ENCODE measurements around the gene SLC16A7. TPM values are rescaled to one million over a fixed set of nuclear protein-coding genes. Genes with fewer than 3 reads are reported as not detected.
"Not testable (repeated sequence)": the region's sequence is repeated elsewhere in the genome, so short reads cannot be mapped to it uniquely, and the experiment has no call there.

SLC16A7 gene
- total RNA-seq (2014; rRNA removed; shearing (Covaris generic)) = 10.8 and 21.9 TPM in 2 replicates

- DNase-seq (ENCODE audit: low spot score) = peak; percentile 91
Observed at GRCh38 chr12:59595883-59596540, at the start of gene SLC16A7. Gene SLC16A7 (plus strand): TSS chr12:59596029. CDS start chr12:59704802, 108,773 bp downstream.

DNA sequence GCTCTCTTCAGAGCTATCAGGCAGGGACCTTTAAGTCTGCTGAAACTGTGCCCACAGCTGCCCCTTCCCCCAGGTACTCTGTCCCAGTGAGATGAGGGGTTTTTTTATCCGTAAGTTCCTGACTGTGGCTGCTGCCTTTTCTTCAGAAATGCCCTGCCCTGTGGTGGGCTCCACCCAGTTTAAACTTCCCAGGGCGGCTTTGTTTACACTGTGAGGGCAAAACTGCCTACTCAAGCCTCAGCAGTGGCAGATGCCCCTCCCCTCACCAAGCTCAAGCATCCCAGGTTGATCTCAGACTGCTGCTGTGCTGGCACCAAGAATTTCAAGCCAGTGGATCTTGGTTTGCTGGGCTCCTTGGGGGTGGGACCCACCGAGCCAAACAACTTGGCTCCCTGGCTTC, 46.9 kb upstream of the SLC16A7 start:
- peak; percentile 53 for DNase-seq (ENCODE audit: low spot score)

GRCh38 chr12:59559696-59560095, 36.1 kb upstream of the SLC16A7 start:
- DNase-seq (ENCODE audit: low spot score) = no peak

DNA sequence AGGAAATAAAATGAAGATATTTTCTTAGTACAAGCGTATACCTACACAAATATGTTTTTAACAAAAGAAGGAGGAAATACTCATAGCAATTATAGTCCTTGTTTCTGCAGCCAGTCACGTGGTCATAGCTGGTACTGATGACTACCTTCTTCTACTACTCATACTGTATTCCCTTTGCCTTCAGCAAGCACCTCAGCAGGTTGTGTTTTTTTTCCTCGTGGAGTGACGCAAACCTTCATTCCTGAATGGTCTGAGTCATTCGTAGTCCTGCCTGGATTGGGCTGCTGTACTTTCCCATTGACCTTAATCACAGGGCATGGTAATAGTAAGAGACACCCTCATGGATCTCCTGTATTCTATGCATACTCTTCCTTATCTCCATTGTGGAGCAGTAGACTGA, 25.7 kb upstream of the SLC16A7 start:
- DNase-seq (ENCODE audit: low spot score) = peak; percentile 21

GRCh38 chr12:59574406-59574805, 21.4 kb upstream of the SLC16A7 start:
- no peak for DNase-seq (ENCODE audit: low spot score)

DNA sequence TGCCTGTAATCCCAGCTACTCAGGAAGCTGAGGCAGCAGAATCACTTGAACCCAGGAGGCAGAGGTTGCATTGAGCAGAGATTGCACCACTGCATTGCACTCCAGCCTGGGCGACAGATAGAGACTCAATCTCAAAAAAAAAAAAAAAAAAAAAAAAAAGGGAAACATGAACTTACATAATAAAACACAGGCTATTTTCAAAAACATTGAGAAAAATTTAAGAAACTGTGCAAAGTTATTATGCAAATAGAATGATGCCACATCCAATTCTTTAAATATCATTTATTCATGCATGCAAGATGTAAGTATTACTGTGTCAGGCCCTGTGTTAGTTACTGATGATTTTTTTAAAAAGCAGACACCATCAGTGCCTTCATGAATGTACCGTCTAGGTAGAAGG, 20.0 kb upstream of the SLC16A7 start:
- DNase-seq (ENCODE audit: low spot score) = no peak

GRCh38 chr12:59578254-59578653, 17.6 kb upstream of the SLC16A7 start:
- no peak for DNase-seq (ENCODE audit: low spot score)

GRCh38 chr12:59579631-59580030, 16.2 kb upstream of the SLC16A7 start:
- DNase-seq (ENCODE audit: low spot score) = no peak

DNA sequence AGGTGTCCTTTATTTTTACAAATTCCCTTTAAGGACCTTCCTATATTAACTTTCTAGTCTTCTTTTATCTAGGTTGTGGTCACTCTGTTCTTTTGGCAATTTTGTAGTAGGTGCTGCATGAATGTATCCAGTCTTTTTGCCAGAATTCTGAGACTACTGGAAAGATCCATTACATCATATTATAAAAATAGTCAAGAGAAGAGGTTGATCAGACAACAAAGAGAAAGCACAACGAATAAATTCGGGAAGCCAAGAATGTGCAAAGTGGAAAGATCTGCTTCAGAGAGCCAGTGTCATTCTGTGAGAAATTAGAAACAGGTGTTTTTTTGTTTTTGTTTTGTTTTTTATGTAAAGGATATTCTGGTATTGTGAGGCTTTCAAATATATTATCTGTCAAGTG, 15.8 kb upstream of the SLC16A7 start:
- no peak for DNase-seq (ENCODE audit: low spot score)

GRCh38 chr12:59583003-59583712, 12.7 kb upstream of the SLC16A7 start:
- DNase-seq (ENCODE audit: low spot score) = no peak

GRCh38 chr12:59587710-59588109, 8.1 kb upstream of the SLC16A7 start:
- no peak for DNase-seq (ENCODE audit: low spot score)

DNA sequence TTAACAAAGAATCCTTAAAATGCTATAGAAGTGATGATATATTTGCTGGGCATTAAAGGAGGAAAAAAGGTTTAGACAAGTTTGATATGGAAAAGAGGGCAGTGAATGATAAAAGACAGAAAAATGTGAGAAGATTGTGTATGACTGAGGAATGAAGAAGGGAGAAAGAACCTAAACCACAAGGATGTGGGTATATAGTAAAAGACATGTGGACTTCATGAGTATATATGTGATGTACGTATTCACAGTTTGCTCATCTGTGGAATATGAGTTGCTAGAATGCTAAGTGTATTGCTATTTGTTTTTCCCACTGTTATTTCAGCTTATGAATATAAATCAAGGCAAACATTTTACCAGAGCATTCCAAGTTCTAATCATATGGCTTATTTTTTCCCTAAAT, 2.1 kb upstream of the SLC16A7 start:
- DNase-seq (ENCODE audit: low spot score) = no peak

DNA sequence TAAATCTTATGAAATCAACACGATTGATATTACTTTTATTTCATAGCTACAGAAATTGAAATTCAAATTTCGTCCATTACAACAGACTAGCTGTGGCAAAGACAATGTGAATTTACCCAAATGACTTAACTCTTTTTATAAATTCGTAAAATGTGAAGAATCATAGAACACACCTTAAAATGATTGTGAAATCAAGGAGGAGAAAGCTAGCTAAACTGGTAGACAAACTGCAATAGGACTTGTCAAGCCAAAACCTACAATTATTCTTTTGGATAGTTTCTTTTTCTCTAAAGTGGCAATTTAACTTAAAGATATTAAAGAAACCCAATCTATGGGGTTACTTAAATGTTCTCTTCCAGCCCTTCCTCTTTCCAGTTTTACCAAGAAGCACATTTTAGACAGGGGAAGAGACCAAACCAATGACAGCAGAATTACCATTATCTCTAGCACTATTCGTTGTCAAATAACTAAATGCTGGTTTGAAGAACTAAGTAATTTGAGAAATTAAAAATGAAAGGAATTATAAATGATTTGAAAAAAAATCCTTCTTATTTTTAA, 807 bp upstream of the SLC16A7 start:
- no peak for DNase-seq (ENCODE audit: low spot score)

DNA sequence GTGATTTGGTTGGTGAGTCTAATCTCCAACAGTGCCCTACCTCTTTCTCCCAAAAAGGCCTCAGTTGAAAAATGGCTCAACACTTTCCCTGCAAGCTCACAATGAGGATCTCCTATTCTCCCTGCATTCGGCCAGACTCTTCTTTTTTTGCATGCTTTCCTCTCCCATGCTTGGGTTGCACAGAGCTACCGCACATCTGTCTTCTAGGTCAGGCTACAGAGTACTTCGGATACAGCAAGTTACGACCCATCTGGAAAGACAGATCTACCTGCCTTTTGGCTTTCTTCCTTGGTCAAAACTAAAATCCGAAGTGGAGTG, 305 bp upstream of the SLC16A7 start:
- DNase-seq (ENCODE audit: low spot score) = no peak

DNA sequence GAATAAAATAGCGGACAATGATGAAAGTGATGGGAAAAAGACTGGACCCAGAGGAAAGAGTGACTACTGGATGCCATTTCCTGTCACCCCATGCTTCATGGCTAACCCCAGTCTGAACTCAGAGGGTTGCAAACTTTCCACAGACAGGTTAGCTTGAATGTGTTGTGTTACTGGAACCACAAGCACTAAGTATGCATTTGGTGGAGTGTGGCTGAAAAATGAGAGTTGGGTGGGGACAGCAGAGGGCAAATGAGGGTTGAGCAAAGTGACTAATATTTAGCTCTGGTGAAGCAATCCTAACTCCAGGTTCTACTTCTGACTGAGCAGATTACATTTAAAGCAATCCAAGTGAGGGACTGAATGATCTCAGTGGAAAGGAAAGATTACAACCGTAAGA, 1.6 kb downstream of the SLC16A7 start:
- peak; percentile 96 for DNase-seq (ENCODE audit: low spot score)

- DNase-seq (ENCODE audit: low spot score) = peak; percentile 17
Observed at GRCh38 chr12:59600171-59600570, 4.3 kb downstream of the SLC16A7 start.

GRCh38 chr12:59603754-59604153, 7.9 kb downstream of the SLC16A7 start:
- no peak for DNase-seq (ENCODE audit: low spot score)

- DNase-seq (ENCODE audit: low spot score) = not testable (repeated sequence)
Observed at GRCh38 chr12:59612823-59613434, 17.1 kb downstream of the SLC16A7 start.

GRCh38 chr12:59615392-59616165, 19.8 kb downstream of the SLC16A7 start:
- no peak for DNase-seq (ENCODE audit: low spot score)

- no peak for DNase-seq (ENCODE audit: low spot score)
Observed at GRCh38 chr12:59619461-59620240, 23.8 kb downstream of the SLC16A7 start.

DNA sequence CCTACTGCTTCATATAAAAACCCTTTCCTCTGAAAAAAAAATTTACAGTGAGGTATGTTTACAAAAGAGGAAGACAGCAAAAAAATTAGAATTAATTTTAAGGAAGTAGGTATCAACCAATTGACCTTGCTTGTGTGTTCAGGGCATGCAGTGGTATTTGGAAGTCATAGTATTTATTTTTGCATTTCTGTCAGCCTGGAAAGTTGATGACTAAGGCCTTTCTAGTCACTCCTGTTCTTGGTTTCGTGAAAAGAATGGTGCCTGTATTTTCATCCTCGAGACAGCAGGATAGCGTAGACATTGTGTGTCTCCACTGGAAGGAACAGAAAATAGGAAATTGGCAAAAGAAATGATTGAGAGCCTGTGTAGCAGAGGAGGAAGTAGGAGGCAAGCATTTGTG, 24.5 kb downstream of the SLC16A7 start:
- no peak for DNase-seq (ENCODE audit: low spot score)
